OCI-LY3 (cell line): ENCODE measurements around the gene CCDC152.

ENCODE experiments used
- H2AFZ ChIP-seq: fragments of 200-600, 300-600 bp; shearing (Covaris generic); 2 replicates; pipeline ENCODE4 v1.6.0; 2014; ENCODE audit warnings: antibody characterized with exemption, low read depth, low read length
- H3K27ac ChIP-seq: fragments of 200-600, 300-600 bp; sonication (generic); 2 replicates; pipeline ENCODE4 v1.5.1; 2014; ENCODE audit warnings: mild to moderate bottlenecking, low read length, moderate library complexity, mixed read lengths
- H3K27me3 ChIP-seq: fragments of 200-600, 300-600 bp; sonication (generic); 2 replicates; pipeline ENCODE4 v1.6.1; 2014; ENCODE audit warnings: low read depth, low read length, mixed read lengths
- H3K36me3 ChIP-seq: fragments of 200-600, 300-600 bp; sonication (generic); replicated peaks from 2 replicates; pipeline ENCODE3; 2014; ENCODE audit warnings: low read depth, low read length, mixed read lengths
- H3K4me1 ChIP-seq: fragments of 300-600, 200-600 bp; sonication (generic); 2 replicates; pipeline ENCODE4 v1.6.1; 2014; ENCODE audit warnings: low read length, mixed read lengths
- H3K4me2 ChIP-seq: fragments of 200-600, 300-600 bp; sonication (generic); 2 replicates; pipeline ENCODE4 v1.6.1; 2014; ENCODE audit warnings: low read length, mixed read lengths
- H3K4me3 ChIP-seq: fragments of 300-600, 200-600 bp; sonication (generic); 2 replicates; pipeline ENCODE4 v1.5.1; 2014; ENCODE audit warnings: antibody characterized with exemption, mild to moderate bottlenecking, low read length, moderate library complexity
- H3K79me2 ChIP-seq: fragments of 300-600, 200-600 bp; shearing (Covaris generic); 2 replicates; pipeline ENCODE4 v1.6.1; 2014; ENCODE audit warnings: mild to moderate bottlenecking, low read length, mixed read lengths
- H3K9ac ChIP-seq: fragments of 300-600, 200-600 bp; shearing (Covaris generic); 2 replicates; pipeline ENCODE4 v1.6.0; 2014; ENCODE audit warnings: mild to moderate bottlenecking, low read length, moderate library complexity
- H3K9me3 ChIP-seq: fragments of 200-600, 300-600 bp; shearing (Covaris generic); 2 replicates; pipeline ENCODE4 v1.6.1; 2014; ENCODE audit warnings: low read length, mixed read lengths; ENCODE audit not compliant: insufficient read depth
- H4K20me1 ChIP-seq: fragments of 200-600, 300-600 bp; sonication (generic); 2 replicates; pipeline ENCODE4 v1.6.1; 2016; ENCODE audit warnings: low read length, mixed read lengths; ENCODE audit not compliant: insufficient read depth
- CTCF ChIP-seq: fragments of 200-600, 300-600 bp; sonication (generic); IDR thresholded peaks from 2 replicates; pipeline ENCODE4 v1.5.1; 2014; ENCODE audit warnings: antibody characterized with exemption, low read length, low read depth
- EZH2phosphoT487 ChIP-seq: fragments of 200-600 bp; shearing (Covaris generic); IDR thresholded peaks from 2 replicates; pipeline ENCODE4 v1.6.1; 2018; ENCODE audit warnings: antibody characterized with exemption, mixed run types, low read depth

CCDC152 gene

GRCh38 chr5:42756606-42757601 lies at the start of gene CCDC152:
TSS of gene CCDC152 (plus strand) at chr5:42756818. CDS start at chr5:42759122, 2,304 bp downstream.
- H3K9ac ChIP-seq: no peak within 1 kb of the TSS
- H3K4me1 ChIP-seq: no peaks in the 10 kb centered on the region
- no peaks in the 10 kb centered on the region for H3K36me3 ChIP-seq
- H3K4me2 ChIP-seq: no peak within 1 kb of the TSS
- TF ChIP-seq EZH2phosphoT487 (no peak), CTCF (no peak)
- no peaks in the 10 kb centered on the region for H3K9me3 ChIP-seq
- H3K79me2 ChIP-seq: no peaks in the 10 kb centered on the region
- H3K27me3 ChIP-seq: no peaks in the 10 kb centered on the region
- no peak within 1 kb of the TSS for H2AFZ ChIP-seq
- no peaks in the 10 kb centered on the region for H4K20me1 ChIP-seq
- H3K27ac ChIP-seq: no peak within 1 kb of the TSS
- H3K4me3 ChIP-seq: no peak within 1 kb of the TSS

- TF ChIP-seq CTCF (no peak), EZH2phosphoT487 (no peak)
- no peaks in the 10 kb centered on the region for H3K9me3 ChIP-seq
- H4K20me1 ChIP-seq: no peaks in the 10 kb centered on the region
- no peaks in the 10 kb centered on the region for H3K27me3 ChIP-seq
- no peak overlapping the region for H2AFZ ChIP-seq
- no peak overlapping the region for H3K27ac ChIP-seq
- H3K4me2 ChIP-seq: no peak overlapping the region
- no peak overlapping the region for H3K4me3 ChIP-seq
- H3K79me2 ChIP-seq: no peaks in the 10 kb centered on the region
- H3K4me1 ChIP-seq: no peaks in the 10 kb centered on the region
- H3K36me3 ChIP-seq: no peaks in the 10 kb centered on the region
- no peak overlapping the region for H3K9ac ChIP-seq
Measured at GRCh38 chr5:42715785-42716184, 40.8 kb upstream of the CCDC152 start.

GRCh38 chr5:42718591-42718990 lies 38.0 kb upstream of the CCDC152 start:
- Histone ChIP-seq H3K4me3 (no peak overlapping the region), H3K9ac (no peak overlapping the region), H3K79me2 (no peaks in the 10 kb centered on the region), H2AFZ (no peak overlapping the region), H3K4me2 (no peak overlapping the region), H3K27ac (no peak overlapping the region), H3K36me3 (no peaks in the 10 kb centered on the region), H4K20me1 (no peaks in the 10 kb centered on the region), H3K27me3 (no peaks in the 10 kb centered on the region), H3K4me1 (no peaks in the 10 kb centered on the region), H3K9me3 (no peaks in the 10 kb centered on the region)
- TF ChIP-seq CTCF (no peak), EZH2phosphoT487 (no peak)

GRCh38 chr5:42719034-42719433 lies 37.6 kb upstream of the CCDC152 start:
- TF ChIP-seq CTCF: no peak
- no peak for TF ChIP-seq EZH2phosphoT487
- no peaks in the 10 kb centered on the region for H3K4me1 ChIP-seq
- H3K27me3 ChIP-seq: no peaks in the 10 kb centered on the region
- no peaks in the 10 kb centered on the region for H4K20me1 ChIP-seq
- no peak overlapping the region for H3K4me3 ChIP-seq
- H3K27ac ChIP-seq: no peak overlapping the region
- no peak overlapping the region for H3K9ac ChIP-seq
- no peak overlapping the region for H3K4me2 ChIP-seq
- H2AFZ ChIP-seq: no peak overlapping the region
- no peaks in the 10 kb centered on the region for H3K9me3 ChIP-seq
- no peaks in the 10 kb centered on the region for H3K79me2 ChIP-seq
- no peaks in the 10 kb centered on the region for H3K36me3 ChIP-seq
